Activated T-cell treated with anti-CD3 and anti-CD28 coated beads, Interleukin-2, amount 50 U/mL, for 24 hours (primary cell): ENCODE results near the gene TTLL11.

Experiments
- DNase-seq: peaks from one replicate; pipeline ENCODE4 v3.0.0-alpha.2; 2020
- H3K27ac Mint-ChIP-seq: 2 replicates; pipeline ENCODE4 v1.8.0; 2020; ENCODE audit warnings: mild to moderate bottlenecking, mixed read lengths
- H3K27me3 Mint-ChIP-seq: 2 replicates; pipeline ENCODE4 v1.8.0; 2020; ENCODE audit warnings: mixed read lengths
- H3K36me3 Mint-ChIP-seq: 2 replicates; pipeline ENCODE4 v1.8.0; 2020; ENCODE audit warnings: low read depth, mixed read lengths
- H3K4me1 Mint-ChIP-seq: 2 replicates; pipeline ENCODE4 v1.8.0; 2020; ENCODE audit warnings: low read depth, mixed read lengths
- H3K4me3 Mint-ChIP-seq: 2 replicates; pipeline ENCODE4 v1.8.0; 2020; ENCODE audit warnings: mild to moderate bottlenecking, moderate library complexity, mixed read lengths
- H3K9me3 Mint-ChIP-seq: 2 replicates; pipeline ENCODE4 v1.8.0; 2020; ENCODE audit warnings: mixed read lengths

TTLL11 gene

DNA sequence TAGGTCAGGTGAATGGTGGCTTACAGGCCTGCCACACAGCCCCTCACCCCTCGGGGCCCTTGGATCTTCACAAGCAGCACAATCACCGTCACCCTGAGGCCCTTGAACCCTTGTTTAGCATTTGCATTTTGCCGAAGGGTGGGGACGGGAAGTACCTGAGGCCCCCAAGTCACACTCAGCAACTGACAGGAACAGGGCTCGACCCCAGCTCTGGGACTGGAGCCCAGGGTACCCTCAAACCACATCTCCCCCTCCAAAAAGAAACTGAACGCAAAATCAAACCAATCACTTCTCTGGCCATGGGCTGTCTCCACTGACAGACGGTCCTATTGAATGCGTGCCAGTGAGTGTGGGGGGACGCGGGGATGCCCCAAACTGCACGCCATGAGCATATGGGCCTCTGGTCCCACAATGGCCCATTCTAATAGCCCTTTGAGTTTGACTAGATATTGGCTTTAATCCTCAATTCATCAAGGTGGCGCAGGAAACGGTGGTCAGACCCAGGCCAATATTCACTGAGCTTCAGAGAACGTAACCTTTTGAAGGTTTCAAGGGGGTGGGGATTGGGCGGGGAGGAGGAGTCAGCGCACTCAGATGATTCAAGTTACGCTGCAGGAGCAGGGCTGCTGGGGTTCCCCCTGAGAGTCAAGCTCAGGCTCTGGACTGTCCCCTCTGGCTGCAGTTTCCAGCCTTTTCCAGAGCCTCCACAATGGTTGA, 265.7 kb downstream of the TTLL11 start:
- no peaks in the 10 kb centered on the region for H3K27me3 Mint-ChIP-seq
- H3K27ac Mint-ChIP-seq = no peak overlapping the region
- H3K36me3 Mint-ChIP-seq = no peaks in the 10 kb centered on the region
- H3K4me1 Mint-ChIP-seq = no peaks in the 10 kb centered on the region
- H3K9me3 Mint-ChIP-seq = no peaks in the 10 kb centered on the region
- no peak for DNase-seq
- no peak overlapping the region for H3K4me3 Mint-ChIP-seq

DNA sequence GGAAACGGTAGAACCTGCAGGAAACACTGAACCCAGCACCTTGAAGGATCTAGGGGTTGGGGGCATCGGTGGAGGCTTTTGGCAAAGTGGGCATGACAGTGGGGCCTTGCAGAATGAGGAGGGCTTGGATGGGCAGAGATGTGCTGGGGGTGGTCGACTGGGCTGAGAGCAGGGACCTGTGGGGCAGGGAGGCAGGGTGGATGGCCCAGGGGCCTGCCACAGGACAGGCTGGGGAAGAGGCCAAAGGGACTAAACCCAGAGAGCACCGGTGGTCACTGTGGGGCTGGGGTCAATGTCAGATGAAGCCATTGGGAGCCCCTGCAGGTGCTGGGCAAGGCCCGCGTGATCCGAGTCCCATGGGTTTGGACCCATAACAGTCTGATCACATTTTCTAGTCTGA, 266.4 kb downstream of the TTLL11 start:
- H3K4me3 Mint-ChIP-seq = no peak overlapping the region
- no peaks in the 10 kb centered on the region for H3K27me3 Mint-ChIP-seq
- no peak overlapping the region for H3K27ac Mint-ChIP-seq
- H3K4me1 Mint-ChIP-seq = no peaks in the 10 kb centered on the region
- no peaks in the 10 kb centered on the region for H3K9me3 Mint-ChIP-seq
- no peaks in the 10 kb centered on the region for H3K36me3 Mint-ChIP-seq
- no peak for DNase-seq

DNA sequence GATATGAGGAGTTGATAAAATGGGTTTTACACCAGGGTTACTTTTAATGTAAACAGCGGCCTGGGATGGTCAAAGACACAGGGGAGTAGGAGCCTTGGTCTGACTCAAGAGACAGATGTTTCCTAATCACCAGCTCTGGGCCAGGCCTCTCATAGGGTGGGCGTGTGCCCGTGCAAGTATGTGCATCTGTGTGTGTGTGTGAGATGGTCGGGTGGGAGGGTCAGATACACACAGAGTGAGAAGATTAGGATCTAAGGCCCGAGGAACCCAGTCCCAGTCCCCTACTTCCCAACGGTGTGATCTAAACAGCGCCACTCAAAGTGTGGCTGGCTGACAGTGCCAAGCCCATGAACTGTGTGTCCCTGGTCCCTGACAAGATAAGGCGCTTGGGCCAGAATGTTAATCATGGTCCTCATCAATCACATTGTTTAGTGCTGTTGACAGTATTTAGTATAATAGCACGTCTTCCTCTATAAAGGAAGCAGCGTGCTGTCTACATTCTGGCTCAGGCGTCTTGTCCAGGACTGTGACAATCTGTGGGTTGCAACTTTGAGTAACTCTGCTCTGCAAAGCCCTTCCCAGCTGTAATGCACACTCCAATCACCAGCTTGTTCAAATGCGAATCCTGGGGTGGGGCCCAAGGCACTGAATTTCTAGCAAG, 267.9 kb downstream of the TTLL11 start:
- no peaks in the 10 kb centered on the region for H3K36me3 Mint-ChIP-seq

DNA sequence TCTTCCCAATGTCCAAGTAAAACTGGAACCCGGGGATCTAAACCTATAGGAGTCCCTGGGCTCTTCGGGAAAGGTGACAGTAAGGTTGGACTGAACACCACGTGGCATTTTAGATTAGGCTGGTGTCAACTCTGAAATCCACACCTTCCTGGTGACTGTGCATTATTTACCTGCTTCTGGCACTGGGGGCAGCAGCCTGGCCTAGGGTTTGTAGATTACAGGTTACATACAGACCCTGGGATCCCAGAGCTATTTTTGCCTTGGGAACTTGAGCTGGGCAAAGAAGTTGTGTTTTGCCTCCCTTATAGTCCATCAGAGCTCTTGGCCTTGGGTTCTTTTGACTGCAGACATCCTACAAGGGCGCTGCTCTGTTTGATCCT, 268.5 kb downstream of the TTLL11 start:
- H3K4me1 Mint-ChIP-seq = no peaks in the 10 kb centered on the region
- no peaks in the 10 kb centered on the region for H3K27me3 Mint-ChIP-seq
- DNase-seq = no peak
- no peak overlapping the region for H3K27ac Mint-ChIP-seq
- no peaks in the 10 kb centered on the region for H3K9me3 Mint-ChIP-seq
- no peaks in the 10 kb centered on the region for H3K36me3 Mint-ChIP-seq
- H3K4me3 Mint-ChIP-seq = no peak overlapping the region

More for the DNA sequence above, 267.9 kb downstream of the TTLL11 start:
- no peak overlapping the region for H3K27ac Mint-ChIP-seq
- DNase-seq = no peak
- H3K4me1 Mint-ChIP-seq = no peaks in the 10 kb centered on the region
- H3K4me3 Mint-ChIP-seq = no peak overlapping the region
- no peaks in the 10 kb centered on the region for H3K27me3 Mint-ChIP-seq
- H3K9me3 Mint-ChIP-seq = no peaks in the 10 kb centered on the region

DNA sequence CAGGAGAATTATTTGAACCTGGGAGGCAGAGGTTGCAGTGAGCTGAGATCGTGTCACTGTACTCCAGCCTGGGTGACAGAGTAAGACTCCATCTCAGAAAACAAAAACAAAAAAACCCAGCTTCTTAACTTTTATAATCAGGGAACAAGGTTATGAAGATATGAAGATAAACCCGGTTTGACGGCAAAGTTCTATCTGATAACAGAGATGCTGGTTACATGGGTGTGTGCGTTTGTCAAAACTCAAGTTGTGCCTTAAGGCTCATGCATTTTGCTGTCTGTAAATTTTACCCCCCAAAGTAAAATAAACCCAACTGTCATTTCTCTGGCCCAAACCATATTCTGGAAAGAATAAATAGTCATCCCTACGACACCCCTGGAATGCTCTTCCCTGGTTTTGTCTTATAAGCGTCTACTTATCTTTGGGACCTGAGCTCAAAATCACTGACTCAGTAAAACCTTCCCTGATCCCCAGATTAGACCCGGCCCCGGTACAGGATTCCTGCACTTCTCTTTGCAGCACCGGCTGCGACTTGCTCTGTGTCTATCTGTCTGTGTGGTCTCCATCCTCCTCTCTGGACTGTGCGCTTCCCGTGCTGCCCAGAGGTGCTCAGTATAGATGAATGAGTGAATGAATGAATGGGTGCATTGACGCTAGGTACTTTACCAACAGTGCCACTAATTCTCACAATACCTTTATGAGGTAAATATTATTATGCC, 269.5 kb downstream of the TTLL11 start:
- no peak overlapping the region for H3K4me3 Mint-ChIP-seq
- H3K9me3 Mint-ChIP-seq = no peaks in the 10 kb centered on the region
- no peak for DNase-seq
- no peak overlapping the region for H3K27ac Mint-ChIP-seq
- H3K4me1 Mint-ChIP-seq = no peaks in the 10 kb centered on the region
- H3K36me3 Mint-ChIP-seq = no peaks in the 10 kb centered on the region
- H3K27me3 Mint-ChIP-seq = no peaks in the 10 kb centered on the region

DNA sequence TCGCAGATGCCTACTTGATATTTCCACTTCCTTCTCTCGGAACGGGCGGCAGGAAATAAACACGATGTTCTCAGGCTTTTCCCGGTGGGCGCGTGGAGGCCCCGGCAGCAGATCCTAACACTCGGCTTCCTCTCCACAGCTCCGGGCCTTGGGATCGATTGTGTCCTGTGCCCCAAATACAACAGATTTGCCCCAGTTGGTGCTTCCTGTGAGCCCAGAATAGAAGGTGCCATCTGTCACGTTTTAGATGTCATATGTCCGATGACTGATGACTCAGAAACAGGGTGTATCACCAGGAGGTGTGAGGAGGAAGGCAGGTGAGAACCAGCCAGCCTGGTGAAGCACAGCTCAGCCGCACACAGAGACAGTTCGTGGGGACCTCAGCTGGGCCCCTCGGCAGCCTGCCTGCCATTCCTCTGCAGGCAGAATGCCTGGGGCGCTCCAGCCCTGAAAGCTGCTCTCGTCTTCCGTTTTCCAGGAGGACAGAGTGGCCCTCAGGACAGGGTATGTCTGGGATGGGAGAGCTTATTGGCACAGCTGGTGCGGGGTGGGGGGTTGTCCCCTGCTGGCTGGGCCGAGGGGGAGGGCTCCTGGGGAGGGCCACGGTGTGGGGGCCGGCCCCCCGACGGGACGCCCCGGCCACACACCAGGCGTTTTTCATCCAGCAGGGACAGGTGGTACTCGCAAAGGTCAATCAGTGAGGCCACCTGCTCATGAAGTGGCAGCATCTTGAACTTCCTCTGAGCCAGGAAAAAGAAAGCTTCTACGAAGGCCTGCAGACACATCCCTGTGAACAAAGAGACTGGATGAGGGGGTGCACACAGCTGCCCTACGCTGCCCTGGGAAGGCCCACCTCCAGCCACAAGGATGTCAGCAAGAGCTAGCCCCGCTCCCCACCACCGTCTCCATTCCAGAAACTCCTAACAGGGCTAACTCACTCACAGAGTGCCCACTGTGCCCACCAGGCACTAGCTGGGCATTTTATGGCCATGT, 270.7 kb downstream of the TTLL11 start:
- Mint-ChIP-seq H3K27me3 (no peaks in the 10 kb centered on the region), H3K4me3 (no peak overlapping the region), H3K9me3 (no peaks in the 10 kb centered on the region), H3K27ac (no peak overlapping the region), H3K36me3 (no peaks in the 10 kb centered on the region), H3K4me1 (no peaks in the 10 kb centered on the region)
- no peak for DNase-seq

DNA sequence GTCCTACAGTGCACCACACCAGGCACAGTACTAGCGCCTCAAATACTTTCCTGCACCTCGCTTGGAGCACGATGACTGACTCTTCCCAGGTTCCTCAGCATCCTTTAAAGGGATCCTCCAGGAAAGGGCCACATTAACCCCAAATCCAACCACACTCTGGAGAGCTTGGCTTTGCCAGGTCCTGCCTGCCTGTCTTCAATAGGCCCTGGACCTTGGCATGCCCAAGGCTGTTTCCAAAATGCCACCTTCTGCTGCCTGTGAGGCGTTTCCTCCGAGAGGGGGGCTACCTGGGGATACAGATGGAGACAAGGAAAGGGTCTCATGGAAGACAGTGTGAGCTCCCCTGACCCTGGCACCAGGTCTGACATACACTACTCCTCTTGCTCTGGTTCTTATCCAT, 271.8 kb downstream of the TTLL11 start:
- Mint-ChIP-seq H3K4me1 (no peaks in the 10 kb centered on the region), H3K4me3 (no peak overlapping the region), H3K9me3 (no peaks in the 10 kb centered on the region), H3K27me3 (no peaks in the 10 kb centered on the region), H3K36me3 (no peaks in the 10 kb centered on the region), H3K27ac (no peak overlapping the region)
- DNase-seq = no peak

DNA sequence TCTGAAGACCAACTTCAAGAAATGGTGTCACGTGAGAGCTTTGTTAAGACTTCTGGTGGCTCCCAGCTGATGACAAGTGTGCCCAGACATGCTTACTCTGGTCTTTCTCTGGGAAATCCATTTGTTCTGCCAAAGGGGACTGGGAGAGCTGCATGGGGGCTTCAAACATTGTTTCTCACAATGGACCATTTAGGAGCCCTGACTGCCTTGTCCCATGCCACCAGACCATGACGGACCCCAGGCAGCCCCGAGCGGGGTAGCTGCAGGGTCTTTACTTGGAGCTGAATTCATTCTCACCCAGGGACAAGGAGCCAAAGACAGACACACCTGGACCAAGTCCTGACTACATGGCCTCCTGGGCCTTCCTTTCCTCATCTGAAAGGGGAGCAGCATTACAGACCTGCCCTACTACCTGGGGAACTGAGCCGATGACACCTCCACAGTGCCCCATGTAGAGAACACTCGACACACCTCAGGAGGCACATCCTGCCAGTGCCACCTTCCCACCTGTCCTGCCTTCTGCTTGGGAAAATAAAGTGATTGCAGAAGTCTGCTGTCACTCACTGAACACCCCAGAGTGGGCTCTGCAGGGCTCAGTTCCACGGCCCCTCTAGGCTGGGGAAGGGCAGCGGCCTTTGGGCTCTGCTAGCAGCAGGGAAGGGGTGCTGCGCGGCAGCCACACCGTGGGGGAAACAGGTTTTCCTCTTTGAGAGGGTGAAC, 272.7 kb downstream of the TTLL11 start:
- no peak overlapping the region for H3K4me3 Mint-ChIP-seq
- H3K9me3 Mint-ChIP-seq = no peaks in the 10 kb centered on the region
- no peaks in the 10 kb centered on the region for H3K4me1 Mint-ChIP-seq
- no peak overlapping the region for H3K27ac Mint-ChIP-seq
- no peaks in the 10 kb centered on the region for H3K36me3 Mint-ChIP-seq
- no peak for DNase-seq
- no peaks in the 10 kb centered on the region for H3K27me3 Mint-ChIP-seq

DNA sequence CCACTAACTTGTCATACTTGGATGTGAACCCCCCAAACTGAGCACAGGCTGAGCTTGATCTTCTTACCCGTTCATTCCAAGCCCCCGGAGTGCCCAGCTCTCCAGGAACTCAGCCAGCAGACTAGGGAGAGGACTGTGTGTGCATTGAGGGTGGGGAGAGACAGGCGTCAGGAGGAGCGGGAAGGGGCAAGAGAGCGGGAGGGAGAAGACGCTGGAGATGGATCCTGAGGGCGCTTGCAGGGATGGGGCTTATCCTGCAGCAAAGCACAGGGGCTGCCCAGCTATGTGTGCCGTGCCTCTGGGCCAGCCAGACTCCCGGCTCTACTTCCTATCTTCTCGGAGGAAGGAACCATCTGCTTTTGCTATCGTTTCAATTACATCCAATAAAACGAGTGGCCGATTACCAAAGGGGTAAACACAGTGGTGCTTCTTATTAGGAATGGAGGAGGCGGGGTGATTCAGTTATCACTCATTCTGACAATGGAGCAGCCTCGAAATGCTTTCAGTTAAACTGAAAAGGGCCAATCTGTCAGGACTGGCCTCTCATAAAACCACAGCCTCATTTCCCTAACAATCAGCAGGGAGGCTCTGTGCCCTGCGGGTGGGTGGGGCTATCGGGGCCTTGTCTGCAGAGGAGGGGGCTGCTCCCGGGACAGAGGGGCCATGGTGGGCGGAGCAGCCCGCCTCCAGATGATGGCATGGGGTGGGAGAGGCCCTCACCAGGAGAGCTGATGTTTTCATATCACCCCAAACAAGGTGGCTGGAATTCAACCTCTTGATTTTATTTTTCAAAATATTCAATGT, 273.5 kb downstream of the TTLL11 start:
- no peak overlapping the region for H3K4me3 Mint-ChIP-seq
- DNase-seq = no peak
- no peaks in the 10 kb centered on the region for H3K27me3 Mint-ChIP-seq
- H3K9me3 Mint-ChIP-seq = no peaks in the 10 kb centered on the region
- no peak overlapping the region for H3K27ac Mint-ChIP-seq
- H3K36me3 Mint-ChIP-seq = no peaks in the 10 kb centered on the region
- H3K4me1 Mint-ChIP-seq = no peaks in the 10 kb centered on the region

DNA sequence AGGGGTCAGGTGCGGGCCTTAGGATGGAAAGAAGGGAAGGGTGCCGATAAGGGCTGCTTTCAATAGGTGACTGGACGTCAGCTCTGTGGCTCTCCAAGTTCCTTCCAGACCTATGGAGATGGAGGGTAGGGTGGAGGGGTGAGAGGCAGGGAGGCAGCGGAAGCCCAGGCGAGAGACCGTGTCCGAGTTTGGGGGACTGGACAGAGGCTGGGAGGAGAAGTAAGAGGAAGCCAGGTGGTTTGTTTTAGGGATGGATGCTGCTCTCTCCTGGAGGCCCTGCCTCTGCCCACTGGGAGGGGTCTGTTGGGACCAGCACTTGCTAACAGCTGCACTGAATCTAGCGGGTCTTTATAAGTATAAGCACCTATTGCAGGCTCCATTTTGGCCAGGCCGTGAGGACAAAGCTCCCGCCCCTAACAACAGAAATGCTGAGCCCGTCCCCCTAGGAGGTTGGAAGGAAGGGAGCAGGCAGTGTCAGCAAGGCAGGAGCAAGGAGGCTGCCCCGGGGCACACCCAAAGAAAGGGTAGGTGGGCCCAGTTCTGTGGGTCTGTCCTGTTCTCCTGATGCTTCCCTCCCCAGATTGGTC, 274.2 kb downstream of the TTLL11 start:
- Mint-ChIP-seq H3K27ac (no peak overlapping the region), H3K36me3 (no peaks in the 10 kb centered on the region), H3K27me3 (no peaks in the 10 kb centered on the region)

DNA sequence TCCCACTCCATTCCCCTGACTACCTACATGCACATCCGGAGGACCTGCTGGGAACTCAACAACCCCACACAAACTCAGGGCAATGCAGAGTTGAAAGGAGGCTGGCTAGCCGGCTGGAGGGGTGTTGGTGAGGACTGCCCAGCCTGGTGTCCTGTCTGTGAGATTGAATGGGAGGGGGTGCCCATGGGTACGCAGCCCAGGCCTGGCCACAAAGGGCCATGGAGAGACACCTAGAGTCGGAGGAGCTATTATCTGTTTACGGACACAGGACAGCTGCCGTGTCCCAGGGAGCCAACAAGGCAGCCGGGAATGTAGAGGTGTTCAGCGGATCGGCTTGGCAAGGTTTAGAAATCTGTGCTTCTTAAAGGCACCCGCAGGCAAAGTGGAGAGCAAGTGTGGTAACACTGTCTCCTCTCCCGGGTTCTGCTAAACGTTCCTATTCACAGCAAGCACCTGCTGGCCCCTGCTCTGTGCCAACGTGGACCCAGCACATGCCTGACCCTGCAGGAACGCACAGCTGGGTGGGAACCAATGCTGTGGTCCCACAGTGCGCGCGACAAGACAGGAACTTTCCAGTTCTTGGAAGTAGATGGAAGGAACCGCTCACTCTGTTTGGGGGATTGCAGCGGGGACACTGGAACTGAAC, 275.0 kb downstream of the TTLL11 start:
- DNase-seq = no peak
- H3K4me3 Mint-ChIP-seq = no peak overlapping the region
- no peaks in the 10 kb centered on the region for H3K4me1 Mint-ChIP-seq
- no peaks in the 10 kb centered on the region for H3K36me3 Mint-ChIP-seq
- no peaks in the 10 kb centered on the region for H3K27me3 Mint-ChIP-seq
- H3K27ac Mint-ChIP-seq = no peak overlapping the region
- no peaks in the 10 kb centered on the region for H3K9me3 Mint-ChIP-seq

More for the DNA sequence above, 274.2 kb downstream of the TTLL11 start:
- Mint-ChIP-seq H3K4me3 (no peak overlapping the region), H3K4me1 (no peaks in the 10 kb centered on the region), H3K9me3 (no peaks in the 10 kb centered on the region)
- no peak for DNase-seq

DNA sequence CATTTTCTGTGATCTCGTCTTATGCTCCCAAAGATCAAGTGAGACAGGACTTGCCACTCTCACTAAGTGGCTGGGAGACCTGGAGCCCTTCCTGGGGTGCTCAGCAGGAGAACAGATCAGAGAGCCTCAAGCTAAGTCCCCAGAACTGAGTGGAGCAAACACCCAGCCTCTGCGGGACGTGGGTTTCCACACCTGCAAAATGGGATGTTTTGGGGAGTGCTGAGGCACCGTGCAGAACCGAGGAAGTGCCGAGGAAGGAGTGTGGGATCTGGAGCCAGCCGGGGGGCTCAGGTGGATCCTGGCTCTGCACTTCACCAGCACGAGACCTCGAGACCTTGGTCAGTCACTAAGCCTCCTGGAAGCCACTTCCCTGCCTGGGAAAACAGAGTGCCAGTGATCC, 275.6 kb downstream of the TTLL11 start:
- H3K4me3 Mint-ChIP-seq = no peak overlapping the region
- H3K27ac Mint-ChIP-seq = no peak overlapping the region
- H3K9me3 Mint-ChIP-seq = no peaks in the 10 kb centered on the region
- no peaks in the 10 kb centered on the region for H3K4me1 Mint-ChIP-seq
- no peak for DNase-seq
- no peaks in the 10 kb centered on the region for H3K36me3 Mint-ChIP-seq
- no peaks in the 10 kb centered on the region for H3K27me3 Mint-ChIP-seq
